NCI-H128 (cell line): ENCODE measurements around the gene ZBTB26.

Source experiments
- DNase-seq: peaks from one replicate; lab custom pipeline; 2025; ENCODE audit not compliant: unreplicated experiment; lab: John Stamatoyannopoulos, UW

ZBTB26 gene, protein sequence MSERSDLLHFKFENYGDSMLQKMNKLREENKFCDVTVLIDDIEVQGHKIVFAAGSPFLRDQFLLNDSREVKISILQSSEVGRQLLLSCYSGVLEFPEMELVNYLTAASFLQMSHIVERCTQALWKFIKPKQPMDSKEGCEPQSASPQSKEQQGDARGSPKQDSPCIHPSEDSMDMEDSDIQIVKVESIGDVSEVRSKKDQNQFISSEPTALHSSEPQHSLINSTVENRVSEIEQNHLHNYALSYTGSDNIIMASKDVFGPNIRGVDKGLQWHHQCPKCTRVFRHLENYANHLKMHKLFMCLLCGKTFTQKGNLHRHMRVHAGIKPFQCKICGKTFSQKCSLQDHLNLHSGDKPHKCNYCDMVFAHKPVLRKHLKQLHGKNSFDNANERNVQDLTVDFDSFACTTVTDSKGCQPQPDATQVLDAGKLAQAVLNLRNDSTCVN

DNA sequence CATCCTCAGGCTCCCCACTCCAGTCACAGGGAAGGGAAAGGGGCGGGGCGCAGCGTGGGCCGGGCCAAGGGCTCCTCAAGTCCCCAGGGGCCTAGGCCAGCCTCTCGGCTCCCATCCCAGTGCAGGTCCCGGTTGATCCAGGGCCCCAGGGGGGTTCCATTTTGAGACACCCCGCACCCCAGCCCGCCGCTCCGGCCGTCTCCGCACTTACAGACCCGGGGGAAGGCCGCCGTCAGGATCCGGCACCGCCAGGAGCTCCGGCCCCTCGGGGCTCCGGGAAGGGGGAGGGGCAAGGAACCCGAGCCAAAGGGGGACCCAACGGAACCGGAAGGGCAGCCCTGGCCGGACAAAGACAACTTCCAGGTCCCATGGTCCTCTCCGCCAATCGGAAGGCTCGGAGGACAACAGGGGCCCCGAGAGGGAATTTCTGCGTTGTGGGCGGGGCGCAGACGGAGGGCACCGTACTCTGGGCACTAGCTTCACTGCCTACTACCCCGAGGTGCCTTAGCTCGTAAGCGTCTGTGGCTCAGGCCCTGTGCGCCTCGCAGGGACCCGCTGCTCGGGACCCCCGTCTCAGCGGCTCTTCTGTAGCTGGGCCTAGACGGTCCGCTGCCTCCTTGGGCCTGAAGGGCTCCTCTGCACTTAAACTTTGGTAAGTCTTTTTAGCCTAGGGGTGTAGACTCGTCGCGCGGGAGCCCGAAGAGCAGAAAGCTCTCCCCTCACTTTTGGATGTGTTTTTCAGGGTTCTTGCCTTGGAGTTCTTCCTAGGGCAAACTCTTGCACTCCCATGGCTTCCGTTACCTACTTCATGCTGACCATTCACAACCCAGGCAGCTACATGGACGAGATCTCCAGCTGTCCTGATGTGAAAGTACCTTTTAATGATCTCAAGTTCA is at the start of gene ZBTB26:
Gene ZBTB26 (minus strand): TSS at position 287 of the 896 bp plus-strand sequence. CDS start 11,578 bp downstream, outside the sequence.
- peak; percentile 79 for DNase-seq

DNA sequence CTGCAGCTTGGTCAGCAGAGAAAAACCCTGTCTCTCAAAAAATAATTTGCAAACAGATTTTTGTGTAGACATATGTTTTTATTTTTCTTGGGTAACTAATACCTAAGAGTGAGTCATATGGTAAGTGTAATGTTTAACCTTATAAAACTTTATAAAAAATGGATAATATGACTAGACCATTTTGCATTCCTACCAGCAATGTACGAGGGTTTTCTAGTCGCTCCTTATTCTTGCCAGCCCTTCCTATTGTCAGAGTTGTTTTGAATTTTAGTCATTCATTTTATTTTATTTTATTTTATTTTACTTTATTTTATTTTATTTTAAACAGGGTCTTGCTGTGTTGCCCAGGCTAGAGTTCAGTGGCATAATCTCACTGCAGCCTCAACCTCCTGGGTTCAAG is 47.3 kb upstream of the ZBTB26 start:
- DNase-seq = no peak

DNA sequence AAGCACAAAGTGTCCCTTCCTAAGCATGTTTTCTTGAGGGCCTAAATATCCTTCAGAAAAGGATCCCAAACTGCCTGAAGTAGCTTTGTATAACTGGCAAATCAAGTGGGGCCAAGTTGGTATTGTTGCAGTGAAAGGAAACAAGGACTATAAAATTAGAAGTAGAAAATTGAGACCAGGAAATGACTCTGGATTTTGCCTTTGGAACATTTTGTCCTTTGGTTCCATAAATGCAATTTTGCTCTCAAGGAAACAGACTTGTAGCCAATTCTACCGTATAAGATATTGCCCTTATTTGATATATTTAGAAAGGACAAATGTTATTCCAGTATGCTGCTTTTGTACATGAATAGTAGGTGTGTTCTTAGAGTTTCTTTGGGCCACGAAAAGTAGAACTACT is 43.9 kb upstream of the ZBTB26 start:
- DNase-seq = no peak

DNA sequence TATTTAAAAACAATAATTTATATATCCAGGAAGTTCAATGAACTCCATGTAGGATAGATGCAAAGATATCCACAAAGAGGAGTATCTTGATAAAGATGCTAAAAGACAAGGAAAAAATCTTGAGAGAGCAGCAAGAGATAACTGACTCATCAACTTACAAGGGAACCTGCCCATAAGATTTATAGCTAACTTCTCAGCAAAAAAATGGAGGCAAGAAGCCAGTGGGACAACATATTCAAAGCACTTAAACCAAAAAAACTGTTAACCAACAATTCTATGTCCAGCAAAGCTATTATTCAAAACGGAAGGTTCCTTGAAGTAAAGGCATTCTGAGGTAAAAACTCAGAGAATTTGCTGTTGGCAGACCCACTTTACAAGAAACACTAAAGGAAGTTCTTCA is 29.8 kb upstream of the ZBTB26 start:
- DNase-seq = no peak

DNA sequence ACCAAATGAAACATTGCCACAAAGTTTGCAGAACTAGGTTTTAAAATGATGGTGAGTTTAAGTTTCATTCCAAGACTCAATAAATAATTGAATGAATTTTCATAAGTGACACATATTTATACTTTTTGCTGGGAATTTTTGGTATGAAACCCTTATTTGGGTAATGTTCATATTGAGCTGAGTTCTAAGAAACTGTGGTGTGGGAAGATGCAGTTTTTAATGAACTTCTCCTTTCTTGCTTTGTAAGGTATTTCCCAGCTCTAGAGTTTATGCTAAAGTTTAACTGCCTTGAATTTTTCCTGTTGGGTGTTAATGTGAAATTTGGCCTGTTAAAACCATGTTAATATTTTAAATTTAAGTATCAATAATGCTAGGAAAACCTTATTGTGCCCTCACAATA is 24.6 kb upstream of the ZBTB26 start:
- no peak for DNase-seq

DNA sequence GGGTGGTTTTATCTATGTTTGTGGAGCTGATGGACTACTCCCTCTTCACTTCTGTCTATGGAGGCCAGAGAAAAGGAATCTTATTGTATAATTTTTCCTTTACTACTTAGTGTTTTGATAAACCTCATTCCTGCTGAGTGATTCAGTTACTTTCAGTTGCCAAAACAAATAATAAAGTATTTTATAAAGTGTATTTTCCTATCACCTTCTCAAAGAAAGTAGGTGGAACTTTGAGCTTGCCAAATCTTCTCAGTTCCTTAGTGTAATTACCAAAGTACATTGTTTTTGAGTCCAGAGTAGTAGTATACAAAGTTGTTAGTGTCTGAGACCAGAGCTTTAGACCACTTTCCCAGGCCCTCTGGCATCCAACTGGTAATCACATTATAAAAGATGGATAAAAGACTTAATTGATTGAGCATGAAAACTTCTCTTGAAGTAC is 23.0 kb upstream of the ZBTB26 start:
- DNase-seq = no peak

DNA sequence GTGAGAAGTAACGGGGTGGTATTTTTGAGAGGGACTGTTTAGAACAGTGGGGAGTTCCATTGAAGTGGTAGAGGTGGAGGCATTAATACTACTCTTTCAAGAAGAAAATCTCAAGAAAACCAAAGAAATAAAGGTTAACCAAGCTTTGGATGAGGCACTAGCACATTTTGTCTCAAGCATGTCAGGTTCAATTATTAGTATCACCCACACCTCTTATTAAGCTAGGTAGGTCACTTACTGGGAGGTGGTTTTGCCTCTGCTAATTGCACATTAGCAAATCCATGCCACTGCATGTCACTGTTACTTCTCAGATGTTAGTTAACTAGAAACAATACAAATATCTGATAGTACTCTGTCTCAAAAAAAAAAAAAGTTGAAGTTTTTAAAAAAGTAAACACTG is 19.7 kb upstream of the ZBTB26 start:
- no peak for DNase-seq

DNA sequence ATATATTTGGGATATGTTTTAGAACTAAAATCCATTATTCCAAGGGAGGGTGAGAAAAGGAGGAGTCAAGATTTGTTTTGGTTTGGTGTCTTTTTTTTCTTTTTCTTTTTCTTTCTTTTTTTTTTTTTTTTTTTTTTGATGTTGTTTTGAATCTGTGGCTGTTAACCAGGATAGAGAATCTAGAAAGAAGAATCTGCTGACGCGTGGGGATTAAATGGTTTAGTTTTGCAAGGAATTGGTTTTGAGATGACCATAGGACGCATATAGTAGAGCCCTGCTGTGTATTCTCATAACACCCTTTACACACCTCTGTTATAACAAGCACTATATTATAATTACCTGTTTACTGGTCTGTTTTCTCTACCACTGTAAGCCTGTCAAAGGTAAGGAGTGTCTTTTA is 19.0 kb upstream of the ZBTB26 start:
- no peak for DNase-seq

DNA sequence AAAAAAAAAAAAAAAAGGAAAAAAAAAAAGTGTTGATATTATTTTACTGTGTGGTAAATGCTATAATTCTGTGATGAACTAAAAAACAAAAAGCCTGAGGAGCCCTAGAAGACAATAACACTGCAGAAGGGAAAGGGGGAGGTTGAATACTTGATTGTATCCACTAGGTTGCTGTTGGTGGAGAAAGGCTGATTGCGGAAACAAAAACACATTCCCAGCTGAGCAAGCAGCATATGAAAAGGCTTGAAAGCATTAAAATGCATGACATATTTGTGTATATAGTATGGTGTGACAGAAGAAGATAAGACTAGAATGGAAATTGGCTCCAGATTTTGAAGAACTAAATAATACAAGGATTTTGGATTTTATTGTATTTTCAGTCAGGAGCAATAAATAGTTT is 18.4 kb upstream of the ZBTB26 start:
- DNase-seq = no peak

DNA sequence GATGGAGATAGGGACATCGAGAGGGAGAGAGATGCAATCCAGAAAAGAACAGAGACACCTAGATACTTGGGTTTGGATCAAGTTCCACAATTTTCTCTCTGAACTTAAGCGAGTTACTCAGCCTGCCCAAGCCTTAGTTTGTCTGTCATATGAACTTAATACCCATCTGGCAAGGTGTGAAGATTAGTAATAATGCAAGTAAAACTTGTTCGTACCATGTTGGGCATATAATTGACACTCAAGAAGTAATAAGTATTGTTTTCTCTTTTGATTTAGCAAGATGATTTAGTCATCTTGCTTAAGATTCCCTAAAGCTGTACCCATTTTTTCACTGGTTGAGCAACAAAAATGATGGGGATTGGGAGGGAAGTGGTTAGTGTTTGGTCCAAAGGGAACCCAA is 17.0 kb upstream of the ZBTB26 start:
- DNase-seq = no peak

DNA sequence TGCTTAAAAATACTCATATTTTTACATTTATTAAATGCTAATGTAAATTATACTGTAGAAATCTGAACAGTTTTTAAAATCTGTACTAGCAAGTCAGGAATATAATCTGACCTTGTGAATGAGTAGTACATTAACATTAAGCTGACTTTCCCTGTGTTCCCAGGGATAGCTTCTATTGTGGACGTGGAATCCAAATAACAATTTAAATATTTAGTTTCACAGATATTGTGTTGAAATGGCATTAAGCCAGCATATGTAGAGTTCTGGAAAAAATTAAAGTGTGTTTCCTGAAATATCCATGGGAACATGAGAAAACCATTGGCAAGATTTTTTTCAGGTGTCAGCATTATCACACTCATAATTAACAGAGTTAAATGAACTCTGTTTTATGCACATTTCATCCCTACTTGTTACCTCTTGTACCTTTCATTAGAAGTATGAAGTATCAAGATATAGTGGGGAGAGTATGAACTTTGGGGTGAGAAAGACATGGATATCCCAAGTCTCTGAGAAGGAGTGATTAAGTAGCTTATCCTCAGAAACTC is 15.2 kb upstream of the ZBTB26 start:
- DNase-seq = no peak

DNA sequence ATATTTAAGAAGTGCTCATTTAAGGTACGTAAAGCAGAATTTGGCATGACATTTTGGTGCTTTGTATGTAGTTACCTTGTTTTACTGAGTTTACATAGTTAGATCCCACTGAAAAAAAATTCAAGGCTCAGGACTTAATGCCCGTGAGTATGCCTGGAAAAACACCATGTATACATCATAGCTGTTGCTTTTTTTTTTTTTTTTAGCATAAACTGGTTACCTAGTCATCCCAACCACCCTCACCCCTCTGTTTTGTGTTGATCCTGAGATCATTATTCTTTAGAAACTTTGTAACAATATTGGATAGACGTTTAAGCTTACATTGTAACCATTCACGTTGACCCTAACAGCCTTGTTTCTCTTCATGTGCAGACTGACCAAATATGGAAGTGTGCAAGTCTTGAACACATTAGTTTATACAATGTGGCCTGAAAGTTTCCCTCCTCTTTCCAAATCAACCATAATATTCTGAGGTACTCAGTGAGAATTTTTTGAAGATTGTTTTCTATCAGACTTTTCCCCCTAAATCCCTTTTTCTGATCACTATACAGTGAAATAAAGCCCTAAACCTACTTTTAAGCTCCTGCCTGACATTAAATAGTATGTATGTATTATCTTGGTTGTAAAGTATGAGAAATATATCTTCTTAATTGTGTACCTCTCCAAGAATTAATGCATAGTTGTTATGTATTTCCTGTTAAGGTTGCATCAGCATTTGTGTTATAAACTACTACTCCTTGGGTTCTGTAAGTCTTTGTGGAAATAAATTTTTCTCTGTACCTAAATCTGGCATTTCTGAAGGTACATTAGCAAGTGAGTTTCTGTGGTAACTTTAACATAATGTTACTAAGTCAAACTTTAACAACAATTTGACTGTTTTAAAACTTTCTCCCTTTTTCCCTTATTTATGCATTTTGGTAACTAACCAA is 13.9 kb upstream of the ZBTB26 start:
- DNase-seq = no peak

DNA sequence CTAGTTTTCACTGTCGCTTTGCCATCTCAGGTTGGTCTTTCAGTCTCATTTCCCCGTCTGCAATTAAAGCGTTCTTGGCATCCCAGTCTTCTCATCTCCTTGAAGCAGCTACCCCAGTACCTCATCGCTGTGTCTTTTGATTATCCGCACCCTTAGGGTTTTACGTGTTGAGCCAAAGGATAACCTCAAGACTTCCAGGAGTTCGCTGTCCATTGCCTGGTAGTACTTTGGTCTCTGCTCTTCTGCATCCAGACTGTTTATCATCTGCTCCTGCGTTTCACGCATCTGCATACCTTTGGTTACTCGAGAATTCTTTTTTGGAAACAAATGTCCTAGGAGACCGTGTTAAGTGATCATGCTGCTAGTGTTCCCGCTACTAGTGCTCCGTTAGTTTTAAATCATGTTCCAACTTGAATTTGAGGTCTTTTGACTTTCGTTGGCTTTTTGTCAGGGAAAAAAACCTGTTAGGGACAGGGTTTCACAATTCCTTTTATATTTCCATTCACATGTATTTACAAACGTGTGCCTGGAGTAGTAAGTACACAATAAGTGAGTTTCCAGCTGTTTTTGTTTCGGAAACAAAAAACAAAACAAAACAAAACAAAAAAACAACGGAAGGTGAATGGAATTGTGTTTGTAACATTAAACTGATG is 10.4 kb upstream of the ZBTB26 start:
- no peak for DNase-seq

DNA sequence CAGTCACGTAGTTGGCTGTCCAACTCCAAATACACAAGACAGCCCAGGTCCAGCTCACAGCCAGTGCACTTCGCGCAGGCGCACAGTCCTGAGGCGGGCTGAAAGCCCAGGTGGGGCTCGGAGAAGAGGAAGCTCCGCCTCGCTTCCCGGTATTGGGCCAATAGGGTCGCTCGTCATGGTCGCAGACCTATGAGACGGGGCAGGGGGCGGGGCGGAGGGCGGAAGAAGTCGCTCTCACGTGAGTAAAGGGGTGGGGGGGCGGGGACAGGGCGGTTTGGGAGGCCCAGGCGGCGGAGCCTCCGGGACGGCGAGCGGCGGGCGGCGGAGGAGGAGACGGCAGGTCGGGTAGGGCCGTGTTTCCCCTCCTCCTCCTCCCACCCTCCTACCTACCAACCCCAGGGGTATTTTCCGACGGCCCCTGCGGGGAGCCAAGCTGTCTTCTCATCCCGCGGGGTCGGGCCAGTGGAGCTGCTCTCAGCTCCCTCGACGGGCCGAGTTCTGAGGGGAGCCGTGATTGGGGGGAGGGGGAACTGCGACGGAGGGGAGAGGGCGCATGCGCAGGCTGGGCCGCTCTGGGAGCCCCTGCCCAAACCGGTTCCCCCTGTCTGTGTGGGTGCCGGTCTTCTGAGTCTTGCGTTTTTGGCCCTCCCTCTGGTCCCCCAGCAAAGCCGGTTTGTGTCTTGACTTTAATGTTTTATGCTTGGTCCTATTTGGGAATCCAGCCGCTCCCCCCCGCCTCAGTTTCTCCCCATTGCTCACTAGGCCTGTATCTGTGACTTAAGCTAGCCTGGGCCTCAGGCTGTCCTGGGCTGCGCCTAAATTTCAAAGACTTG is 9.7 kb upstream of the ZBTB26 start, which contains the start of gene RABGAP1:
Gene RABGAP1 (plus strand): TSS at position 272 of the 833 bp plus-strand sequence. CDS start 16,040 bp downstream, outside the sequence.
- peak; percentile 97 for DNase-seq

DNA sequence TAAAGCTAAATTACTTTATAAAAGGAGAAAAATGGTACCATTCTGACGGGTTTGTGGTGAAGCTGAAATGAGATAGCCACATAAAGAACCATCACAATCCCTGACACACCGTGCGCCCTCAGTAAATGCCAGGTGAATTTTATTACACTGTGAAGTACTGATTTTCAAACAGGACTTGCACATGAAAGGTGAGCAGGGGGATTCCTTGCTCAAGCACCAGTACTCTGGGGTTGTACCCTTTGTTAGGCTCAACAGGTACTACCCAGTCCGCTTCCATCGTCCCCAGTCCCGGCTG is 9.1 kb upstream of the ZBTB26 start:
- DNase-seq = no peak

DNA sequence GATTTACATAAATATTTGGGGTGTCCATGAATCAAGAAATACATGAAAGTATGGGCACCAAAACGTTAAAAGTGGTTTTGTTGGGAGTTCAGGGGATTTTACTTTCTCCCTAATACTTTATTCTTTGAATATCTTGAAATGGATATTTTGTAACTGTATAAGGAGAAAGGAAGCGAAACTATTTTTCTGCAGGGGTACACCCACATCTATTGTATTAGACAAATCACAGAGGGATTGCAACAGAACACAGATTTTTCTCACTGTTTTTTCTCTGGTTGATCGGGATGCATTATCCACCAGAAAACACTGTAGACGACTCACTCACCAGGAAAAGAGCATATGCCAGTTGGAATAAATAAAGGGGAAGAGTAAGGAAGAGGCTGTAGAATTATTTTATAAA is 8.3 kb upstream of the ZBTB26 start:
- DNase-seq = no peak

DNA sequence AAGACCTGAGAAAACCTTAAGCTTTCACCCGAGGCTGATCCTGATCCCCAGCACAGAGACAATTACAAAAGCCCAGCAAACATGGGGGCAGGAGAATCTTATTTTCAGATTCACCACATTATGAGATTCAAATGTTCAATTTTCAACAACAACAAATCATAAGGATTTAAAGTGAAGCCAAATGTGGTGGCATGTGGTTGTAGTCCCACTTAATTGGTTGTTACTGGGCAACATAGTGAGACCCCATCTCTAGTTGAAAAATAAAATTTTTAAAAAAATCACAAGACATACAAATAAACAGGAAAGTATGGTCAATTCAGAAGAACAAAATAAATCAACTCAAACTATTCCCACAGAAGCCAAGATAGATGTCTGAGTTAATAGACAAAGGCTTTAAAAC is 5.6 kb upstream of the ZBTB26 start:
- DNase-seq = no peak

DNA sequence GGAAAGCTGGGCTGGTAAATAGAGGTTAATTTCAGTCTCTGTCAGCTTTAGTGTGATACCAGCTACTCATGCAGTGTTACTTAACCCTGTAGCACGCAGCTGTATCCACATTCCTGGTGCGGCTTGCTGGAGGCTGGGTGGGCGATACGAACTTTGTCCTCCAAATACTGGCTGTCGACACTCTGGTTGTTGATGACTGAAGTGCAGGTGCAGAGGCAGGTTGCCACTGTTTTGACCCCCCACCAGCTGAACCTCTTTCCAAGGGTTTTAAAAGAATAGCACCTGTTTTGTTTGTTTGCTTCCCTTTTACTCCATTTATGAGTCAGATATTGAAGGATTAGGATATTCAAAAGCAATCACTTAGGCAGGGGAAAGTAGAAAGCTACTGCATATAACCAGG is 5.2 kb upstream of the ZBTB26 start:
- DNase-seq = no peak

DNA sequence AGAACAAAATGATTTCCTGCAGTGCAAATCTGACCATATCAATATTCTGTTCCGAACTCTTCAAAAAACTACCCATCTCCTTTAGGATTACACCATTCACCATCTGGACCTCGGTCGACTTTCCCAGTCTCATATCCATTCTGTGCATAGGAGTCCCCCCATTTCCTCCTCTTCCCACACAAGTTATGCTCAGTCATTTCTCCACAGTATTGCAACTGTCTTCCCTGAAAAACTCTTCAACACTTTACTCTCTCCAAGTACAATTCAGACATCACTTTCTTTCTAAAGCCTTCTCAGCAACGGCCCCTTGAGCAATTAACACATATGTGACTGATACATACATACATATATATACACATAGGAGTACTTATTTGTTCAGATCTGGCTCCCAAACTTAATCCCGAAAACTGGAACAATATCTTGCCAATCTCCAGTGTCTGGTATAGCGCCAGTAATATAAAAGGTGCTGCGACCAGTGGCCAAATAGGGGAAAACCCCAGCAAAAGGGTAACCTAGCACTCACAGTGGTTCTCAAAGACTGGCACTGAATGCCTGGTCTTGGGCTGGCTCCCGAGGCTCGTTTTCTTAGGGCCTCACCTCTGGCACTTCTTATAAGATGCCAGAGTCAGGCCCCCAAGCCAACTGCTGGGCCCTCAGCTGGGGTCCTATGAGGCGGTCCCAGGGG is 629 bp downstream of the ZBTB26 start:
- no peak for DNase-seq
